Activated CD8-positive, alpha-beta T cell treated with anti-CD3 and anti-CD28 coated beads, Interleukin-2, amount 10 ng/mL, durations not matched to agents 7 days and 5 days (primary cell): Measurements from ENCODE around the gene SPATA13. TPM values are rescaled to one million over a fixed set of nuclear protein-coding genes. Genes with fewer than 3 reads are reported as not detected.

ENCODE experiments used
- ATAC-seq: fragments of 150-1000 bp; cut with Tn5 transposase; one replicate; pipeline ENCODE4 v1.10.0; 2021; ENCODE audit warnings: moderate library complexity
- CTCF ChIA-PET: fragments of 350-600 bp; sonication (Branson Sonifier 250); formaldehyde crosslinking; loops from one replicate; lab custom pipeline; 2021; ENCODE audit warnings: antibody characterized with exemption; lab: Charles Lee
- POLR2A ChIA-PET: fragments of 350-600 bp; sonication (Branson Sonifier 250); formaldehyde crosslinking; loops from one replicate; lab custom pipeline; 2021; ENCODE audit warnings: antibody characterized with exemption; lab: Charles Lee
- DNase-seq: peaks from one replicate; pipeline ENCODE4 v3.0.0-alpha.2; 2020
- H3K27ac Mint-ChIP-seq: one replicate; pipeline ENCODE4 v1.8.0; 2021; ENCODE audit warnings: mild to moderate bottlenecking, mixed read lengths
- H3K27me3 Mint-ChIP-seq: one replicate; pipeline ENCODE4 v1.8.0; 2021; ENCODE audit warnings: low read depth, mixed read lengths
- H3K36me3 Mint-ChIP-seq: one replicate; pipeline ENCODE4 v1.8.0; 2021; ENCODE audit warnings: low read depth, mixed read lengths
- H3K4me1 Mint-ChIP-seq: one replicate; pipeline ENCODE4 v1.8.0; 2021; ENCODE audit warnings: low read depth, mixed read lengths
- H3K4me3 Mint-ChIP-seq: one replicate; pipeline ENCODE4 v1.8.0; 2021; ENCODE audit warnings: mild to moderate bottlenecking, mixed read lengths
- H3K9me3 Mint-ChIP-seq: one replicate; pipeline ENCODE4 v1.8.0; 2022; ENCODE audit warnings: mixed read lengths; ENCODE audit not compliant: insufficient read depth
- total RNA-seq, 2 experiments: library from RNA; stranded (reverse); gene quantifications; one replicate each; pipeline ENCODE4 v1.2.3, GENCODE V29; 2021

Gene SPATA13
- total RNA-seq, 2 experiments from 2014 or later, result 57.4 to 63.2 TPM

DNA sequence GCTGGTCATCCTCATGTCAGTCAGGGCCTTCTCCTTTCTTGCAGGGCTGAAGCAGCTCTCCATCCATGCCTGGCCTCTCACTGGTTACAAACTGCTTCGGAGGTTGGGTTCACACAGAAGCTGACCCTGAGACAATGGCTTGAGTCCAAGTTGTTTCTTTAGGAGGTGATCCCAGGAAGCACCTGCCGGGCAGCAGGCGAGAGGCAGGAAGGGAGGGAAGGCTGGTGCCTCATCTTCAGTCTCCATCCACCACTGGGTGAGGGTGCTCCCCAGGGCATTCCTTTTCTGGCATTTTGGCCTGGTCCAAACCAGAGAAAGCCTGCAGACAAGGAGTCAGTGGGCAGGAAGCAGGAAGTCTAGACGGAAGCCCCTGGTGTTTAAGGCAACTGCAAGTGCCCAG, 17.6 kb upstream of the SPATA13 start:
- no peak for ATAC-seq
- CTCF ChIA-PET, result no interaction called here

DNA sequence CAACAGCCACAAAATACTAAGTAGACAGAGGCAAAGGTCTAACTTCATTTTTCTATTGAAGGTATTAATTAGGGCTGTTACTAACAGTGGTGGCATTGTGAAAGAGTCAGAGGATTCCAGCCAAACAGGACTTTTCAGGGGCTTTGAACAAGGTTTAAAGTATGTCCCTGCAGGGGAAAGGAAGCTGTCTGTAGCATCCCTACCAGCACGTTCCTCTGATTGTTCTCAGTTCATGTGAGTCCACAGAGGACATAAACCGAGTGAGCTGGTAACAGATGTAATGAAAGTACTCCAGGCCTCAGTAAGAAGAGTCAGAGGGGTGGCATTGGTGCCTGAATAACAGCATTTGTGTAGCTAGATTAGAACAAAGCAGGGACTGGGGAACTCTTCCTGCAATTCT, 15.3 kb upstream of the SPATA13 start:
- DNase-seq (no peak), ATAC-seq (no peak)
- no peaks in the 10 kb centered on the region for H3K9me3 Mint-ChIP-seq
- ChIA-PET POLR2A (no interaction called here), CTCF (interaction anchor here (1.4 to 2.0 kb wide), 4 partner anchors 10 to 124 kb away, joined by 4 to 8 read pairs (median 4); partner anchors contain the start of gene SPATA13)
- H3K27ac Mint-ChIP-seq, result no peak overlapping the region
- peaks cover 9% of the 10 kb centered on the region for H3K27me3 Mint-ChIP-seq
- no peaks in the 10 kb centered on the region for H3K36me3 Mint-ChIP-seq
- no peak overlapping the region for H3K4me3 Mint-ChIP-seq
- no peaks in the 10 kb centered on the region for H3K4me1 Mint-ChIP-seq

More for the DNA sequence above, 17.6 kb upstream of the SPATA13 start:
- Mint-ChIP-seq H3K4me3 (no peak overlapping the region), H3K4me1 (no peaks in the 10 kb centered on the region), H3K36me3 (no peaks in the 10 kb centered on the region), H3K27me3 (peaks cover 12% of the 10 kb centered on the region), H3K9me3 (no peaks in the 10 kb centered on the region), H3K27ac (no peak overlapping the region)
- DNase-seq, result no peak
- POLR2A ChIA-PET, result no interaction called here

DNA sequence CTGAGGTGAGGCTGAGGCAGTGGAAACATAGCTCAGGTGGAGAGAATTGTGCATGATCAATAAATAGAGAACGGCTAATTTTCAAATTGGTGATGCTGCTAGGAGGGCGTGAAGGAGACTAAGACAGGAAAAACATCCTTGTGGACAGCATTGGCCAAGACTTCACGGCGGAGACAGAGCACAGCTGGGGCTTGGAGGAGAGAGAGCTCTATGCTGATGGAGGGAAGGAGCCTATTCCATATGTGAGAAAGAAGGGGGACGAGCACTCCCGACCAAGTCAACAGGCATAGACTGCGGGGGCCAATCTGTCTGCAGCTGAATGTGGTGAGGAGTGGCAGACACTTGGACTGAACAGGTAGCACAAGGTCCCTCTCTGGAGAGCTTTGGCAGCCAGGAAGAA, 14.8 kb upstream of the SPATA13 start:
- Mint-ChIP-seq H3K4me3 (no peak overlapping the region), H3K27ac (no peak overlapping the region), H3K9me3 (no peaks in the 10 kb centered on the region), H3K27me3 (peaks cover 9% of the 10 kb centered on the region), H3K4me1 (no peaks in the 10 kb centered on the region), H3K36me3 (no peaks in the 10 kb centered on the region)
- DNase-seq, result no peak
- ChIA-PET POLR2A (no interaction called here), CTCF (interaction anchor here (1.4 to 2.0 kb wide), 4 partner anchors 9 to 124 kb away, joined by 4 to 8 read pairs (median 4); partner anchors contain the start of gene SPATA13)
- no peak for ATAC-seq

DNA sequence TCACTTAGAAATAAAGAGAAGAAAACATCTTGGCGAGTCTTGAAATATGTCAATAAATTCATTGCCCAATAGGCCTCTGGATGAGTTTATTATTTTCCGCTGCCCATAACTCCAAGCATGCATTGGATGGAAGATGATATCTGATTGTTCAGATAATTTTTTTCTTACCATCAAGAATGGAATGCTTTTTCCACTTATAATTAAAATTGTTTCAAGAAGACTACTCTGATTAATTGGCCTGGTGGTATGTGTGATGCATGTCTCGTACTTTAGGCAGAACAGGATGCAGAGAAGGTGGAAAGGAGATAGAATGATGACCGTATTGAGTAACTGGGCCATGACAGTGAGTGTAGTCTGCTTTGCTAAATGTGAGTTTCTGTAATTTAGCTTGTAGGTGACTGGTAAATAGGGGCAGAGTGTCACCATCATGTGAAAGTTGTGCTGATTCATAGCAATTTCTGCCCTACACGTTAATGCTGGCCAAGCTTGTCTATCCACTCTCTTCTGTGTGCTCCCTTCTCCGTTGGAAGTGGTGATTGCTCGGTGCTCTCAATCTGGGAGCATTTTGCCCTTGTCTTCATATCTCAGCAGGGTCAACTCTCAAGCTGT, 13.5 kb upstream of the SPATA13 start:
- no peaks in the 10 kb centered on the region for H3K9me3 Mint-ChIP-seq
- H3K27me3 Mint-ChIP-seq, result peaks cover 9% of the 10 kb centered on the region
- DNase-seq (no peak), ATAC-seq (no peak)
- ChIA-PET POLR2A (interaction anchor here (1.1 kb wide), 1 partner anchor 14 kb away, joined by 3 read pairs; the partner anchor contains the start of gene SPATA13), CTCF (no interaction called here)
- H3K36me3 Mint-ChIP-seq, result no peaks in the 10 kb centered on the region
- H3K4me1 Mint-ChIP-seq, result no peaks in the 10 kb centered on the region
- H3K4me3 Mint-ChIP-seq, result no peak overlapping the region
- no peak overlapping the region for H3K27ac Mint-ChIP-seq

DNA sequence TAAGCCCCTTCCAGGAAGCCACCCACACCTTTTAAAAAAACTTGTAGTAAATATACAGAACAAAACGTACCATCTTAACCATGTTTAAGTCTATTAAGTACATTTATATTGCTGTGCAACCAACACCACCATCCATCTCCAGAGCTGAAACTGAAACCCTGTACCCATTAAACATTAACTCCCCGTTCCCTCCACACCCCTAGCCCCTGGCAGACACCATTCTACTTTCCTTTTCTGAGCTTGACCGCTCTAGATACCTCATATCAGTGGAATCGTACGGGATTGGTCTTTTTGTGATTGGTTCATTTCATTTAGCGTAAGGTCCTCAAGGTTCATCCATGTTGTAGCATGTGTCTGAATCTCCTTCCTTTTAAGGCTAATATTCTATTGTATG, 13.0 kb upstream of the SPATA13 start:
- Mint-ChIP-seq H3K9me3 (no peaks in the 10 kb centered on the region), H3K36me3 (no peaks in the 10 kb centered on the region), H3K27ac (no peak overlapping the region), H3K4me1 (no peaks in the 10 kb centered on the region), H3K4me3 (no peak overlapping the region), H3K27me3 (peaks cover 9% of the 10 kb centered on the region)
- DNase-seq (no peak), ATAC-seq (no peak)
- CTCF ChIA-PET, result no interaction called here
- POLR2A ChIA-PET, result interaction anchor here (1.1 kb wide), 1 partner anchor 13 kb away, joined by 3 read pairs; the partner anchor contains the start of gene SPATA13

DNA sequence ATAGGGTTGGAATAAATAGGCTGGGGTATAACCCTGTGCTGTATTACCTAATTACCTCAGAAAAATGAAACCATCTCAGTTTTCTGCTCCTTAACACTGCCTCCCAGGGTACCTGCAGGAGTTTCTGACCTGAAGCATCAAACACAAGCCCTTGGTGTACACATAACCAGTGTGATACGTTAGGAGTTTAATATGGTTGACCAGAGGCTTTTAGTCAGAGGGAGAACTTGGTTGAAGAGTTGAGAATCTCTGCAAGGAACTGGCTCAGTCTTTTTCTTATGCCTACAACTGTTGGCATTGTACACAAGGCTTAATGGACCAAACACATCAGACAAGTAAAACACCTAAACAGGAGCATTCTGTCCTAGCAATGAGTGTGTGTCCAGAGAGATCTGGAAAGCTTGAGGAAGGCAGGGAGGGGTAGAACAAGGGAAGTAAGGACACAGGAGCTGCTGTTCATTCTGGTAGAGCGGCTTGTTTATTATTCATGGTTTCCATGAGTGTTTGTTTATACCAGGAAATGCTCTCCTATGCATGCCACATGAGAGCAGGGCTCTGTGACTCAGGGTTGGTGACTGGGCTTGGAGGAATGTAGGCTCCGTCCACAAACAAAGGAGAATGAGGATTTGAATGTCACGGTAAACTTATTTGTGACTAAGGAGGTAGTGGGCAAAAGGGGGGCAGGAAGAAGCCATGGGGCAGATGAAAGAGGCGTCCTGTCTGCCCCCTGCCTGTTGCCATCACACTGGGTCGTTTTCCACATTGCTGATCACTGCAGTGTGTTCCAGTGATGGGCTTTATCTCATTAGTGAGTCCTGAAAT, 11.9 kb upstream of the SPATA13 start:
- DNase-seq (no peak), ATAC-seq (no peak)
- peaks cover 9% of the 10 kb centered on the region for H3K27me3 Mint-ChIP-seq
- no peaks in the 10 kb centered on the region for H3K9me3 Mint-ChIP-seq
- H3K4me3 Mint-ChIP-seq, result no peak overlapping the region
- CTCF ChIA-PET, result no interaction called here
- no peak overlapping the region for H3K27ac Mint-ChIP-seq
- no peaks in the 10 kb centered on the region for H3K36me3 Mint-ChIP-seq
- H3K4me1 Mint-ChIP-seq, result no peaks in the 10 kb centered on the region
- POLR2A ChIA-PET, result no interaction called here

DNA sequence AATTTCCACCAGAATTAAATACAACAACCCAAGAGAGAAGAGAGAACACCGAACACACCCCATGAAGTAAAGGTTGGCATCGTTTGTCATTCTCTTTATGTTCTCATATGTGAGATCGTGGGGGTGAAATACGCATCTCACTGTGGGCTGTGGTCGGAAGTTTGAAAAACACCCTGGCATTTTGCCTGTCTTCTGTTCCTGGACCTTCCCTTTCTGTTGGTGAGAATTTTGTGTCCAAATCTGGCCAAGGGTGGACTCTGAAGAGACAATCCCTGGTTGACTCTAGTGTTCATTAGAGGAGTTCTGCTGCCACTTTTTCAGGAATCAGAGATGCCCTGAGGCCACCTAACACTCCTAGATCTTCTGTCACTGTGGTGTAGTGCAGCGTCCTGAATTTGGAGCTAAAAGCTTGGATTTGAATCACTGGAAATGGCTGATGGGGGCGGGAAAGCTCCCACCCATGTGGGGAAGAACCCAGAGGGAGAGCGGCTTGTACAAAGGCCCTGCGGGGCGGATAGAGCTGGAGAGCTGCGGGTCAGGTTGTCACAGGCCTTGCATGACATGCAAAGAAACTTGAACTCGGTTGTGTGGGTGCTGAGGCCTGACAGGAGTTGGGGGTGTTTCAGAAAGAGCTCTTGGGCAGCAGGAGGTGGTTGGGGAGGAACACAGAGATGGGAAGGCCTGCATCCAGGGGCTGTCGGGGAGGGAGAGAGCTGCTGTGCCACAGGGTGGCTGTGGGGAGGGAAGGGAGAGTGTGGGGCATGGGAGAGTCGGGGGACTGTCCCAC, 11.1 kb upstream of the SPATA13 start:
- no peak for DNase-seq
- Mint-ChIP-seq H3K4me1 (no peaks in the 10 kb centered on the region), H3K4me3 (no peak overlapping the region), H3K27ac (no peak overlapping the region), H3K36me3 (no peaks in the 10 kb centered on the region), H3K27me3 (peaks cover 9% of the 10 kb centered on the region), H3K9me3 (no peaks in the 10 kb centered on the region)
- POLR2A ChIA-PET, result interaction anchor here (1.0 kb wide), 1 partner anchor 12 kb away, joined by 3 read pairs; no protein-coding TSS in a partner anchor
- CTCF ChIA-PET, result no interaction called here
- ATAC-seq, result no peak

DNA sequence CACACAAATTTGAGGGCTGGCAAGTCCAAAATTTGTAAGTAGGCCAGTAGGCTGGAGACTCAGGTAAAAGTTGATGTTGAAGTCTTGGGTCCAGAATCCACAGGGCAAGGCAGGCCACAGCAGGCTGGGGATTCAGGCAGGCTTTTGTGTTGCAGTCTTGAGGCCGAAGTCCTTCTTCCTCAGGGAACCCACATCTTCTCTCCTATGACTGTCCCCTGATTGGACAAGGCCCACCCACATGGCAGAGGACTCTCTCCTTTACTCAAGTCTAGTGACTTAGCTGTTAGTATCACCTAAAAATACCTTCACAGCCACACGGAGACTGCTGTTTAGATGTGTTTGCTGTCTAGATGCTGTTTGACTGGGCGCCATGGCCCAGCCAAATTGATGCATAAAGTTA, 9.9 kb upstream of the SPATA13 start:
- POLR2A ChIA-PET, result interaction anchor here (1.0 to 1.5 kb wide), 2 partner anchors 10 to 11 kb away, joined by 3 to 5 read pairs; partner anchors contain the start of gene SPATA13
- CTCF ChIA-PET, result no interaction called here

DNA sequence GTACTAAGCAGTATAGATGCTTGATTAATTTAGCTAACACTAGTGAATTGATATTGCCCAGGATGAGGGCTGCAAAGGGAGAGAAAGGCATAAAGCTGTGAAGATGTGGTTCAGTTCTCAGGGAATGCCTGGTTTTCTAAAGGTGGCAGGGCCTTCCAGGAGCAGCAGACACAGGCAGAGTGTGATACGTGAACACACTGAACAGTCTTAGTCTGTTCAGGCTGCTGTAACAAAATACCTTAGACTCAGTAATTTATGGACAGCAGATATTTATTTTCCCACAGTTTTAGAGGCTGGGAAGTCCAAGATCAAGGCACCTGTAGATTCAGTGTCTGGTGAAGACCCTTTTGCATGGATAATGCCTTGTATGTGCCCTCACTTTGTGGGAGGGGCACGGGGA, 8.7 kb upstream of the SPATA13 start:
- CTCF ChIA-PET, result no interaction called here
- Mint-ChIP-seq H3K27me3 (peaks cover 4% of the 10 kb centered on the region), H3K9me3 (no peaks in the 10 kb centered on the region), H3K27ac (no peak overlapping the region), H3K4me3 (no peak overlapping the region), H3K36me3 (no peaks in the 10 kb centered on the region), H3K4me1 (no peaks in the 10 kb centered on the region)
- DNase-seq (no peak), ATAC-seq (no peak)
- POLR2A ChIA-PET, result interaction anchor here (1.0 to 1.5 kb wide), 2 partner anchors 9 to 12 kb away, joined by 3 to 5 read pairs; partner anchors contain the start of gene SPATA13

More for the DNA sequence above, 9.9 kb upstream of the SPATA13 start:
- no peak overlapping the region for H3K27ac Mint-ChIP-seq
- H3K4me1 Mint-ChIP-seq, result no peaks in the 10 kb centered on the region
- ATAC-seq (no peak), DNase-seq (no peak)
- no peak overlapping the region for H3K4me3 Mint-ChIP-seq
- H3K9me3 Mint-ChIP-seq, result no peaks in the 10 kb centered on the region
- no peaks in the 10 kb centered on the region for H3K36me3 Mint-ChIP-seq
- peaks cover 5% of the 10 kb centered on the region for H3K27me3 Mint-ChIP-seq

DNA sequence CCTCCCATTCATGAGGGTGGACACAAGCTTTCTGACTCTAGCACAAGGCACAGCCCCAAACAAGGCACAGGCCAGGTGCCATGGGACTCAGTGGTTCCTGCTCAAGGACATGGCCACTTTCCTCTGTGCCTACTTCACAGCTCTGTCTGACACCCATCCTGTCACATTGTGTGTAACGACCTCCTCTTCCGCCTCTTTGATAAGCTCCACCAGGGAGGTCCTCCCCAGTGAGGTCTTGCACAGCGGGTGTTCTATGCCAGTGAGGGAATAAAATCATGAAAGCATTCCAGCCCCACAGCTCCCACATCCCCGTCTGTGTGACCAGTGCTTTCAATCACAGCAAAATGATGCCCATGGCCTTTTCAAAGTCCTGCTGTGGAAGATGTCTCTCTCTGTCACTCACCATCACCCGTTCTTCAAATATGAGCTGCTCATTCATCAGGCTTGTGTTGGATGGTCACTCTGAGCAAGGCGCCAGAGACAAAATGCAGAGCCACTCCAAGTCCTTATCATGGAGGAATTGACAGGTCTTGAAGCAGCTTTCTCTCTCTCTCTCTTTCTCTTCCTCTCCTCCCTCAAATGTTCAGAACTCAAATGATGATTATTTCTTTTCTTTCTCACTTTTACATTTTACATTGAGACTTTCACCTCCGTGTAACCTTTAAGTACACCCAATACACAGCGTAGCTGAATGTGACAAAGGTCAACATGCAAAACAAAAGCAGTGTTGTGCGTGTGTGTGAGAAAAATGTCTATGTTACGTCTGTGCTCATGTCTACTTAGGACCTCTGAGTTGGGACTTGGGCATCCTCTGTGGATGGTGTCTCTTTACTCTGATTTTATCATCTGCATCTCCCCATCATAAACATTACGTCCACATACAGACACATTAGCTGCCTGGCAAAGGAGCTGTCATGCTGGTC, 8.0 kb upstream of the SPATA13 start:
- no peak for DNase-seq
- Mint-ChIP-seq H3K9me3 (no peaks in the 10 kb centered on the region), H3K27ac (no peak overlapping the region), H3K27me3 (peaks cover 1% of the 10 kb centered on the region), H3K36me3 (no peaks in the 10 kb centered on the region), H3K4me1 (no peaks in the 10 kb centered on the region), H3K4me3 (no peak overlapping the region)
- POLR2A ChIA-PET, result interaction anchor here (1.0 kb wide), 1 partner anchor 13 kb away, joined by 3 read pairs; no protein-coding TSS in a partner anchor
- CTCF ChIA-PET, result no interaction called here
- no peak for ATAC-seq

DNA sequence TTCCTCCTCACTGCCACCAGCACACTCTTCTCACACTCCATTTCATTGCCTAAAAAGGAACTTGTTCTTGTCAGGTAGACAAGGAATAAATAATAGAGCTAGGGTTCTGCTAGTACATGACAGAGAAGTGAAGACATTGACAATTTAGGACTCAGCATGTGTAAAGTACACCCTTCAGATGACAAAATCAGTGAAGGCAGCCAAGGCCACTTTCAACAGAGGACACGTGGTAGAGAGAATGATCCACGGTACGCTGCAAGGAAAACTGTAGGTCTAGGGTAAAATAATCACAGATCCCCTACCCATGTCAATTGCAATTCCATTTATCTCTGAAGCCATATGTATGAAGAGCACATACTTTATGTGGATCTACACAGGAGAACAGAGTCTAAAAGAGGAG, 7.2 kb upstream of the SPATA13 start:
- Mint-ChIP-seq H3K9me3 (no peaks in the 10 kb centered on the region), H3K27me3 (peaks cover 3% of the 10 kb centered on the region), H3K36me3 (no peaks in the 10 kb centered on the region), H3K4me1 (no peaks in the 10 kb centered on the region), H3K4me3 (no peak overlapping the region), H3K27ac (no peak overlapping the region)
- ATAC-seq (no peak), DNase-seq (no peak)
- ChIA-PET CTCF (no interaction called here), POLR2A (no interaction called here)
